Measurements from ENCODE around the gene LYPLA2. TPM values are rescaled to one million over a fixed set of nuclear protein-coding genes. Genes with fewer than 3 reads are reported as not detected.

The LYPLA2 gene
- total RNA-seq, 1 donor from 2014 or later = 75.5 TPM

- TF ChIP-seq CTCF (IDR thresholded peaks at IDR 0.05; ENCODE audit: unreplicated experiment) = no peak
- Mint-ChIP-seq H3K4me3 (no peak overlapping the region), H3K4me1 (no peaks in the 10 kb centered on the region), H3K36me3 (peaks cover 43% of the 10 kb centered on the region), H3K27me3 (ENCODE audit: low read depth) (no peaks in the 10 kb centered on the region), H3K9me3 (no peaks in the 10 kb centered on the region), H3K27ac (no peak overlapping the region)
- DNase-seq (ENCODE audit: low spot score in 2 of 2, unreplicated experiment in 2 of 2) = no peak
Observed at GRCh38 chr1:23757812-23758211, 33.1 kb upstream of the LYPLA2 start.

DNA sequence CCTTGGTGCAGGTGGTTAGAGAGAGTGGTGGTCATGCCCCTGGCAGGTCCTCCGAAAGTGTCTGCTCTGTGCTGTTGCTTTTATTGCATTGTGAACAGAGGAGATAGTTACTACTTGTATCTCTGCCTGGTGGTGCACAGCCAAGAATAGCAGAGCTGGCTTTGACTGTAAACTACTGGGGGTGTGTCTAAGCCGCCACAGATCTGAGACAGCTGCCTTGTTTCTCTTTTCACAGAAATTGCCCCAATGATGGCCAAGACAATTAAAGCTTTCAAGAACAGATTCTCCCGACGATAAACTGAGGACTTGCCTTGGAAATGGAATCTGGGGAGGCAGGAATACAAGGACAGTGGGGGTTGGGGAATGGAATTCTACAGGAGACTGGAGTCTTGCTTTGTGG lies 31.7 kb upstream of the LYPLA2 start:
- no peak for DNase-seq (ENCODE audit: low spot score in 2 of 2, unreplicated experiment in 2 of 2)
- no peak overlapping the region for H3K4me3 Mint-ChIP-seq
- no peak overlapping the region for H3K27ac Mint-ChIP-seq
- H3K36me3 Mint-ChIP-seq = peaks cover 39% of the 10 kb centered on the region
- no peaks in the 10 kb centered on the region for H3K9me3 Mint-ChIP-seq
- TF ChIP-seq CTCF (IDR thresholded peaks at IDR 0.05; ENCODE audit: unreplicated experiment) = no peak
- no peaks in the 10 kb centered on the region for H3K4me1 Mint-ChIP-seq
- no peaks in the 10 kb centered on the region for H3K27me3 Mint-ChIP-seq (ENCODE audit: low read depth)

DNA sequence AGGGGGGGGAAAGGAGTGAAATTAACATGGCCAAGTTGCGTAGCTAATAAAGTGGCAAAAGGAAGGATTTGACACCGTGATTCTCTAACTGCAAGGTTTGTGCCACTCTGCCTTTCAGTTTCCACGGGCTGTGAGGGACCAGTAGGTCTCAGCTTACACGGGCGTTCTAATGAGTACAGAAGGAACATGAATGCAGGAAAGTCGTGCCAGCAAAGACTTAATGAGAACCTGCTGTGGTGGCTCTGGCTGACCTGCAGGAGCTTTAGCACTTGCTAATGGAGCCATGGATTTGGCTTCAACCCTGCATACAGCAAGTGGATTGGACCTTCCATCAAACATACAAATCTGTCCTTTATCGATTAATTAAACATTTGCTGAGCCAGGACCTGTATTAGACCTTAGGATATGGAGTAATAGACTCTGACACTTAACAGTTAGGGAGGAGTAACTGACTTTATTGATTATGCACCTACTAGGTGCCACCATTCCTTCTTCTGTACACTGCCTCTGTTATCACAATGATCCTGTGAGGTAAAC lies 27.8 kb upstream of the LYPLA2 start:
- H3K4me1 Mint-ChIP-seq = no peaks in the 10 kb centered on the region
- H3K4me3 Mint-ChIP-seq = no peak overlapping the region
- no peak for DNase-seq (ENCODE audit: low spot score in 2 of 2, unreplicated experiment in 2 of 2)
- TF ChIP-seq CTCF (IDR thresholded peaks at IDR 0.05; ENCODE audit: unreplicated experiment) = no peak
- H3K27ac Mint-ChIP-seq = no peak overlapping the region
- H3K27me3 Mint-ChIP-seq (ENCODE audit: low read depth) = no peaks in the 10 kb centered on the region
- no peaks in the 10 kb centered on the region for H3K9me3 Mint-ChIP-seq
- H3K36me3 Mint-ChIP-seq = peaks cover 27% of the 10 kb centered on the region

DNA sequence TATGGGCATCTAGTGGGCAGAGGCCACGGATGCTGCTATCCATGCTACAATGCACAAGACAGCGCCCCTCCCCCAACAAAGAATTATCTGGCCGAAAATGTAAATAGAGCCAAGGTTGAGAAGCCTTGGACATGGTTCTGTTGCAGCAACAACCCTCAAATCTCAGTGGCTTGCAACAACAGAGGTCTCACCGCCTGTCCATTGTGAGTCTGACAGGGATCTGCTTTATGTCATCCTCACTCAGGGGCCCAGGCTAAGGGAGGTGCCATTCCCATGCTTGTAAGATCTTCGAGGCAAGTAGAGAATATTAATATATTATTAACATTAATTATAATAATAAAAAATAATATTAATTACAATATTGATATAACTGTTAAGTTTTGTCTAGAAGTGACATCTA lies 22.2 kb upstream of the LYPLA2 start:
- Mint-ChIP-seq H3K27me3 (ENCODE audit: low read depth) (no peaks in the 10 kb centered on the region), H3K4me1 (no peaks in the 10 kb centered on the region), H3K36me3 (peaks cover 15% of the 10 kb centered on the region), H3K27ac (no peak overlapping the region), H3K4me3 (no peak overlapping the region), H3K9me3 (no peaks in the 10 kb centered on the region)
- DNase-seq (ENCODE audit: low spot score in 2 of 2, unreplicated experiment in 2 of 2) = no peak
- TF ChIP-seq CTCF (IDR thresholded peaks at IDR 0.05; ENCODE audit: unreplicated experiment) = no peak

- no peaks in the 10 kb centered on the region for H3K9me3 Mint-ChIP-seq
- no peak overlapping the region for H3K27ac Mint-ChIP-seq
- H3K4me3 Mint-ChIP-seq = no peak overlapping the region
- no peaks in the 10 kb centered on the region for H3K27me3 Mint-ChIP-seq (ENCODE audit: low read depth)
- peaks cover 8% of the 10 kb centered on the region for H3K36me3 Mint-ChIP-seq
- peak; percentile 61 to 93 for DNase-seq (ENCODE audit: low spot score in 2 of 2, unreplicated experiment in 2 of 2)
- H3K4me1 Mint-ChIP-seq = peaks cover 10% of the 10 kb centered on the region
- TF ChIP-seq CTCF (IDR thresholded peaks at IDR 0.05; ENCODE audit: unreplicated experiment) = peak; percentile 77
Observed at GRCh38 chr1:23772049-23772853, 18.7 kb upstream of the LYPLA2 start.
